ENCODE data around the gene NLK.
"Not testable (repeated sequence)": the region's sequence is repeated elsewhere in the genome, so short reads cannot be mapped to it uniquely, and the experiment has no call there.

Gene NLK

GRCh38 chr17:28097901-28098300 is 55.4 kb downstream of the NLK start:
- FAIRE-seq (peak; percentile 5), DNase-seq (ENCODE audit: insufficient read length) (no peak)
- TF ChIP-seq TAF1 (IDR thresholded peaks at IDR 0.05; ENCODE audit: borderline replicate concordance, low read depth, low read length) (no peak), POLR2AphosphoS5 (IDR thresholded peaks at IDR 0.05; ENCODE audit: low read depth, low read length) (no peak), POLR2A (IDR thresholded peaks at IDR 0.05; ENCODE audit: low read depth, low read length) (no peak)

- not testable (repeated sequence) for DNase-seq (ENCODE audit: insufficient read length); FAIRE-seq
Measured at GRCh38 chr17:28098591-28098990, 56.1 kb downstream of the NLK start.

- no peak for FAIRE-seq
- TF ChIP-seq POLR2A (IDR thresholded peaks at IDR 0.05; ENCODE audit: low read depth, low read length) (no peak), POLR2AphosphoS5 (IDR thresholded peaks at IDR 0.05; ENCODE audit: low read depth, low read length) (no peak), TAF1 (IDR thresholded peaks at IDR 0.05; ENCODE audit: borderline replicate concordance, low read depth, low read length) (no peak)
- no peak for DNase-seq (ENCODE audit: insufficient read length)
Measured at GRCh38 chr17:28100251-28100650, 57.8 kb downstream of the NLK start.

- no peak for FAIRE-seq
- TF ChIP-seq POLR2AphosphoS5 (IDR thresholded peaks at IDR 0.05; ENCODE audit: low read depth, low read length) (no peak), TAF1 (IDR thresholded peaks at IDR 0.05; ENCODE audit: borderline replicate concordance, low read depth, low read length) (no peak), POLR2A (IDR thresholded peaks at IDR 0.05; ENCODE audit: low read depth, low read length) (no peak)
- DNase-seq (ENCODE audit: insufficient read length): no peak
Measured at GRCh38 chr17:28100936-28101335, 58.5 kb downstream of the NLK start.

- DNase-seq (ENCODE audit: insufficient read length) (no peak), FAIRE-seq (no peak)
- no peak for TF ChIP-seq POLR2A (IDR thresholded peaks at IDR 0.05; ENCODE audit: low read depth, low read length)
- no peak for TF ChIP-seq TAF1 (IDR thresholded peaks at IDR 0.05; ENCODE audit: borderline replicate concordance, low read depth, low read length)
- TF ChIP-seq POLR2AphosphoS5 (IDR thresholded peaks at IDR 0.05; ENCODE audit: low read depth, low read length): no peak
Measured at GRCh38 chr17:28101919-28102318, 59.4 kb downstream of the NLK start.

- FAIRE-seq: no peak
- no peak for DNase-seq (ENCODE audit: insufficient read length)
- TF ChIP-seq POLR2A (IDR thresholded peaks at IDR 0.05; ENCODE audit: low read depth, low read length): no peak
- TF ChIP-seq POLR2AphosphoS5 (IDR thresholded peaks at IDR 0.05; ENCODE audit: low read depth, low read length): no peak
- no peak for TF ChIP-seq TAF1 (IDR thresholded peaks at IDR 0.05; ENCODE audit: borderline replicate concordance, low read depth, low read length)
Measured at GRCh38 chr17:28105501-28105900, 63.0 kb downstream of the NLK start.

- no peak for TF ChIP-seq POLR2A (IDR thresholded peaks at IDR 0.05; ENCODE audit: low read depth, low read length)
- TF ChIP-seq TAF1 (IDR thresholded peaks at IDR 0.05; ENCODE audit: borderline replicate concordance, low read depth, low read length): no peak
- no peak for TF ChIP-seq POLR2AphosphoS5 (IDR thresholded peaks at IDR 0.05; ENCODE audit: low read depth, low read length)
- no peak for DNase-seq (ENCODE audit: insufficient read length)
- FAIRE-seq: no peak
Measured at GRCh38 chr17:28110184-28110583, 67.7 kb downstream of the NLK start.

GRCh38 chr17:28112181-28112580 is 69.7 kb downstream of the NLK start:
- no peak for FAIRE-seq
- no peak for DNase-seq (ENCODE audit: insufficient read length)
- TF ChIP-seq POLR2AphosphoS5 (IDR thresholded peaks at IDR 0.05; ENCODE audit: low read depth, low read length) (no peak), POLR2A (IDR thresholded peaks at IDR 0.05; ENCODE audit: low read depth, low read length) (no peak), TAF1 (IDR thresholded peaks at IDR 0.05; ENCODE audit: borderline replicate concordance, low read depth, low read length) (no peak)

GRCh38 chr17:28112606-28113005 is 70.1 kb downstream of the NLK start:
- no peak for TF ChIP-seq POLR2A (IDR thresholded peaks at IDR 0.05; ENCODE audit: low read depth, low read length)
- TF ChIP-seq POLR2AphosphoS5 (IDR thresholded peaks at IDR 0.05; ENCODE audit: low read depth, low read length): no peak
- no peak for TF ChIP-seq TAF1 (IDR thresholded peaks at IDR 0.05; ENCODE audit: borderline replicate concordance, low read depth, low read length)
- DNase-seq (ENCODE audit: insufficient read length): no peak
- no peak for FAIRE-seq

- FAIRE-seq (no peak), DNase-seq (ENCODE audit: insufficient read length) (no peak)
- TF ChIP-seq POLR2A (IDR thresholded peaks at IDR 0.05; ENCODE audit: low read depth, low read length) (no peak), TAF1 (IDR thresholded peaks at IDR 0.05; ENCODE audit: borderline replicate concordance, low read depth, low read length) (no peak), POLR2AphosphoS5 (IDR thresholded peaks at IDR 0.05; ENCODE audit: low read depth, low read length) (no peak)
Measured at GRCh38 chr17:28113269-28113668, 70.8 kb downstream of the NLK start.

GRCh38 chr17:28115046-28115445 is 72.6 kb downstream of the NLK start:
- no peak for FAIRE-seq
- TF ChIP-seq POLR2A (IDR thresholded peaks at IDR 0.05; ENCODE audit: low read depth, low read length) (no peak), TAF1 (IDR thresholded peaks at IDR 0.05; ENCODE audit: borderline replicate concordance, low read depth, low read length) (no peak)
- no peak for DNase-seq (ENCODE audit: insufficient read length)

- TF ChIP-seq TAF1 (IDR thresholded peaks at IDR 0.05; ENCODE audit: borderline replicate concordance, low read depth, low read length) (no peak), POLR2A (IDR thresholded peaks at IDR 0.05; ENCODE audit: low read depth, low read length) (no peak), POLR2AphosphoS5 (IDR thresholded peaks at IDR 0.05; ENCODE audit: low read depth, low read length) (no peak)
- FAIRE-seq: peak; percentile 81
- no peak for DNase-seq (ENCODE audit: insufficient read length)
Measured at GRCh38 chr17:28117304-28117703, 74.8 kb downstream of the NLK start.

GRCh38 chr17:28118362-28118761 is 75.9 kb downstream of the NLK start:
- DNase-seq (ENCODE audit: insufficient read length): no peak
- no peak for FAIRE-seq

More at GRCh38 chr17:28118362-28118761, 75.9 kb downstream of the NLK start:
- no peak for TF ChIP-seq POLR2AphosphoS5 (IDR thresholded peaks at IDR 0.05; ENCODE audit: low read depth, low read length)
- no peak for TF ChIP-seq TAF1 (IDR thresholded peaks at IDR 0.05; ENCODE audit: borderline replicate concordance, low read depth, low read length)
- TF ChIP-seq POLR2A (IDR thresholded peaks at IDR 0.05; ENCODE audit: low read depth, low read length): no peak

Data from GM12892 (cell line).